Measurements from ENCODE around the gene SUGCT.

The SUGCT gene

DNA sequence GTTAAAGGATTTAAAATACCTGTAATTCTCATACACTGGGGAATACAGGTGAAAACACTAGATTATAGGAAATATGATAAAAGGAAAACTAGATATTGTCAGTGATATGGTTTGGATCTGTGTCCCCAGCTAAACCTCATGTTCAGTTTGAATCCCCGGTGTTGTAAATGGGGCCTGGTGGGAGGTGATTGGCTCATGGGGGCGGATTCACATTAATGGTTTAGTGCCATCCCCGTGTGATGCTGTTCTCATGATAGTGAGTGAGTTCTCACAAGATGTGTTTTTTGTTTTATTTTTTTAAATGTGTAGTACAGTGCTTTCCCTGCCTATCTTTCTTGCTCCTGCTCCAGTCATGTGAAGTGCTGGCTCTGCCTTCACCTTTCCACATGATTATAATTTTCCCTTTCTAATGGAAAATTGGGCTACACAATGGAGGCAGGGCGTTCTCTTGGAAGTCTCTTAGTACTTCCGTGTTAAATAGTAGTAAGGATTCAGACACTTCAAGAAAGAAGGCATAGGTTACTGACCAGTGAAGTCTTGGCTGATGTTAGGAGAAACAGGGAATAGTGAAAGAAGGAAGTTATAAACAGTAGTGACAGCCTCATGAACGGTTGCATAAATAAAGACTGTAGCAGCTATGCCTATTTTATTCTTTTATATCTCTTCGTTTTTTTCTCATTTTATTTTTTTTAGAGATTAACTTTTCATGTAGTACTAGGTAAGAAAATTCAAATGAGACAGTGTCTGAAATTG is 386.4 kb downstream of the SUGCT start:
- Histone ChIP-seq H4K91ac (ENCODE audit: low read depth, low read length) (no peak overlapping the region), H2BK5ac (ENCODE audit: low read depth, low read length, poor library complexity) (no peak overlapping the region), H3K36me3 (ENCODE audit: control insufficient read depth in 1 of 2, insufficient read depth in 2 of 2, low read length in 2 of 2) (no peaks in the 10 kb centered on the region), H3K9ac (ENCODE audit: low read length) (no peak overlapping the region), H4K12ac (ENCODE audit: low read depth, low read length) (no peak overlapping the region), H2AK5ac (ENCODE audit: low read length) (no peak overlapping the region), H3K4ac (ENCODE audit: low read depth, low read length) (no peak overlapping the region), H3K9me3 (ENCODE audit: insufficient read depth, low read depth, low read length) (no peaks in the 10 kb centered on the region), H4K8ac (ENCODE audit: low read depth, low read length) (no peak overlapping the region), H3K79me1 (ENCODE audit: low read length) (no peaks in the 10 kb centered on the region), H2BK12ac (ENCODE audit: low read length) (no peak overlapping the region), H3K27ac (ENCODE audit: low read depth, low read length) (no peak overlapping the region), H3K27me3 (ENCODE audit: insufficient read depth, low read length) (no peaks in the 10 kb centered on the region), H3K79me2 (ENCODE audit: control insufficient read depth, insufficient read depth, low read length, poor library complexity) (no peaks in the 10 kb centered on the region), H3K18ac (ENCODE audit: low read length) (no peak overlapping the region), H2AFZ (ENCODE audit: insufficient read depth, low read length, poor library complexity) (no peak overlapping the region), H3K14ac (ENCODE audit: low read length) (no peak overlapping the region), H3K23ac (ENCODE audit: low read length) (no peak overlapping the region), H3K4me1 (ENCODE audit: control insufficient read depth in 1 of 2, insufficient read depth in 2 of 2, low read length in 2 of 2) (no peaks in the 10 kb centered on the region), H3K4me2 (ENCODE audit: low read length) (no peak overlapping the region), H3K4me3 (ENCODE audit: low read depth, low read length) (no peak overlapping the region), H2BK120ac (ENCODE audit: insufficient read depth, low read length, poor library complexity) (no peak overlapping the region)
- DNase-seq = no peak
- WGBS (ENCODE audit: extremely low coverage, insufficient coverage, insufficient read length) = no CpG with 5 or more reads among the region's 7 CpGs

- H3K14ac ChIP-seq (ENCODE audit: low read length) = no peak overlapping the region
- no peak overlapping the region for H3K4ac ChIP-seq (ENCODE audit: low read depth, low read length)
- no peak overlapping the region for H2BK12ac ChIP-seq (ENCODE audit: low read length)
- no peak overlapping the region for H3K4me3 ChIP-seq (ENCODE audit: low read depth, low read length)
- no peaks in the 10 kb centered on the region for H3K79me2 ChIP-seq (ENCODE audit: control insufficient read depth, insufficient read depth, low read length, poor library complexity)
- H4K12ac ChIP-seq (ENCODE audit: low read depth, low read length) = no peak overlapping the region
- H3K27ac ChIP-seq (ENCODE audit: low read depth, low read length) = no peak overlapping the region
- no peak overlapping the region for H3K4me2 ChIP-seq (ENCODE audit: low read length)
- DNase-seq = no peak
- H2AFZ ChIP-seq (ENCODE audit: insufficient read depth, low read length, poor library complexity) = no peak overlapping the region
- no peak overlapping the region for H4K91ac ChIP-seq (ENCODE audit: low read depth, low read length)
- no peak overlapping the region for H4K8ac ChIP-seq (ENCODE audit: low read depth, low read length)
- no peaks in the 10 kb centered on the region for H3K27me3 ChIP-seq (ENCODE audit: insufficient read depth, low read length)
- H2BK5ac ChIP-seq (ENCODE audit: low read depth, low read length, poor library complexity) = no peak overlapping the region
- no peaks in the 10 kb centered on the region for H3K9me3 ChIP-seq (ENCODE audit: insufficient read depth, low read depth, low read length)
- H2AK5ac ChIP-seq (ENCODE audit: low read length) = no peak overlapping the region
- H3K23ac ChIP-seq (ENCODE audit: low read length) = no peak overlapping the region
- H3K4me1 ChIP-seq (ENCODE audit: control insufficient read depth in 1 of 2, insufficient read depth in 2 of 2, low read length in 2 of 2) = no peaks in the 10 kb centered on the region
- no peak overlapping the region for H3K18ac ChIP-seq (ENCODE audit: low read length)
- H3K36me3 ChIP-seq (ENCODE audit: control insufficient read depth in 1 of 2, insufficient read depth in 2 of 2, low read length in 2 of 2) = no peaks in the 10 kb centered on the region
- no peak overlapping the region for H2BK120ac ChIP-seq (ENCODE audit: insufficient read depth, low read length, poor library complexity)
- H3K9ac ChIP-seq (ENCODE audit: low read length) = no peak overlapping the region
- H3K79me1 ChIP-seq (ENCODE audit: low read length) = no peaks in the 10 kb centered on the region
- whole genome bisulfite sequencing (ENCODE audit: extremely low coverage, insufficient coverage, insufficient read length) = no CpG with 5 or more reads among the region's 3 CpGs
Observed at GRCh38 chr7:40525764-40526163, 391.0 kb downstream of the SUGCT start.

DNA sequence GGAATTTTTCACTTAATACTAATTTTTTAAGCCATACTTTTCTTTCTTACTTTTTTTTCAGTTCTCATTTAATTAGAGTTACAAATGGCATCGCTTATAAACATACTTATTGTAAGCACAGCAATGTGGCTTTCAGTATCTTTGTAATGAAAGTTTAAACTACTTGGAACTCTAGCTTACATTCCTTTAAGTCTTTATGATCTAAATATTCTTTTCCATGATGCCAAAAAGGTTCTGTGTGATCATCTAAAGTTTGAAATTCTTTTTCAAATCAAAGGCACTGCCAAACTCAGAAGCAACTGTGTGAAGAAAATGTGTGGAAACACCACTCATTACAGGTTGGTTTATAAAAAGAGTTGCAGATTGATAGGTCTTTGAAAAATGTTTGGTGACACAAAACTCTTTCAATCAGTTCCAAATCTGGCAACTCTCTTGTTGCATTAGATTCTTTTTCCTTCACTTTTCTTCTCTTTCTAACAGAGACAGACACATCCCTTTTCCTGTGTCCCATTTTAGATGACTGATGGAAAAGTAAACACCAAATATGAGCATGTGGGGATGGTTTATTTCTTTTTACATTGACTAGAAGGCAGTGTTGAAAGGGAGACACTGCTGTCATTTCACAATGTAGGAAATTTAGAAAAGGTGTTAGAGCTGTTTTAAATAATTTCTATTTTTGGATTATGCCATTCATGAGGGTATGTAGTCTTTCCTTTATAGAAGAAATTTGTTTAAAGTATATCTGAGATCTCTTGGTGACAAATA is 392.3 kb downstream of the SUGCT start:
- Histone ChIP-seq H3K9me3 (ENCODE audit: insufficient read depth, low read depth, low read length) (no peaks in the 10 kb centered on the region), H3K79me1 (ENCODE audit: low read length) (no peaks in the 10 kb centered on the region), H2AFZ (ENCODE audit: insufficient read depth, low read length, poor library complexity) (no peak overlapping the region), H3K14ac (ENCODE audit: low read length) (no peak overlapping the region), H2AK5ac (ENCODE audit: low read length) (no peak overlapping the region), H3K4me2 (ENCODE audit: low read length) (no peak overlapping the region), H3K18ac (ENCODE audit: low read length) (no peak overlapping the region), H3K27ac (ENCODE audit: low read depth, low read length) (no peak overlapping the region), H3K36me3 (ENCODE audit: control insufficient read depth in 1 of 2, insufficient read depth in 2 of 2, low read length in 2 of 2) (no peaks in the 10 kb centered on the region), H4K12ac (ENCODE audit: low read depth, low read length) (no peak overlapping the region), H3K4ac (ENCODE audit: low read depth, low read length) (no peak overlapping the region), H3K4me1 (ENCODE audit: control insufficient read depth in 1 of 2, insufficient read depth in 2 of 2, low read length in 2 of 2) (no peaks in the 10 kb centered on the region), H4K91ac (ENCODE audit: low read depth, low read length) (no peak overlapping the region), H3K23ac (ENCODE audit: low read length) (no peak overlapping the region), H3K27me3 (ENCODE audit: insufficient read depth, low read length) (no peaks in the 10 kb centered on the region), H3K9ac (ENCODE audit: low read length) (no peak overlapping the region), H2BK5ac (ENCODE audit: low read depth, low read length, poor library complexity) (no peak overlapping the region), H4K8ac (ENCODE audit: low read depth, low read length) (no peak overlapping the region), H3K4me3 (ENCODE audit: low read depth, low read length) (no peak overlapping the region), H2BK120ac (ENCODE audit: insufficient read depth, low read length, poor library complexity) (no peak overlapping the region), H3K79me2 (ENCODE audit: control insufficient read depth, insufficient read depth, low read length, poor library complexity) (no peaks in the 10 kb centered on the region), H2BK12ac (ENCODE audit: low read length) (no peak overlapping the region)
- DNase-seq = no peak
- no CpG with 5 or more reads among the region's 1 CpG for WGBS (ENCODE audit: extremely low coverage, insufficient coverage, insufficient read length)

- H2AK5ac ChIP-seq (ENCODE audit: low read length) = no peak overlapping the region
- DNase-seq = no peak
- no peak overlapping the region for H3K27ac ChIP-seq (ENCODE audit: low read depth, low read length)
- no peak overlapping the region for H3K14ac ChIP-seq (ENCODE audit: low read length)
- no peak overlapping the region for H2AFZ ChIP-seq (ENCODE audit: insufficient read depth, low read length, poor library complexity)
- no peak overlapping the region for H3K9ac ChIP-seq (ENCODE audit: low read length)
- no peaks in the 10 kb centered on the region for H3K9me3 ChIP-seq (ENCODE audit: insufficient read depth, low read depth, low read length)
- no peak overlapping the region for H3K18ac ChIP-seq (ENCODE audit: low read length)
- H3K23ac ChIP-seq (ENCODE audit: low read length) = no peak overlapping the region
- no peak overlapping the region for H4K12ac ChIP-seq (ENCODE audit: low read depth, low read length)
- no peak overlapping the region for H2BK12ac ChIP-seq (ENCODE audit: low read length)
- H3K4me3 ChIP-seq (ENCODE audit: low read depth, low read length) = no peak overlapping the region
- H4K91ac ChIP-seq (ENCODE audit: low read depth, low read length) = no peak overlapping the region
- no peaks in the 10 kb centered on the region for H3K36me3 ChIP-seq (ENCODE audit: control insufficient read depth in 1 of 2, insufficient read depth in 2 of 2, low read length in 2 of 2)
- no peak overlapping the region for H4K8ac ChIP-seq (ENCODE audit: low read depth, low read length)
- H3K79me1 ChIP-seq (ENCODE audit: low read length) = no peaks in the 10 kb centered on the region
- H2BK120ac ChIP-seq (ENCODE audit: insufficient read depth, low read length, poor library complexity) = no peak overlapping the region
- H3K4me1 ChIP-seq (ENCODE audit: control insufficient read depth in 1 of 2, insufficient read depth in 2 of 2, low read length in 2 of 2) = no peaks in the 10 kb centered on the region
- no peak overlapping the region for H3K4ac ChIP-seq (ENCODE audit: low read depth, low read length)
- H3K4me2 ChIP-seq (ENCODE audit: low read length) = no peak overlapping the region
- H2BK5ac ChIP-seq (ENCODE audit: low read depth, low read length, poor library complexity) = no peak overlapping the region
- no peaks in the 10 kb centered on the region for H3K79me2 ChIP-seq (ENCODE audit: control insufficient read depth, insufficient read depth, low read length, poor library complexity)
- H3K27me3 ChIP-seq (ENCODE audit: insufficient read depth, low read length) = no peaks in the 10 kb centered on the region
Observed at GRCh38 chr7:40527723-40528122, 392.9 kb downstream of the SUGCT start.

All from trophoblast cell (in vitro differentiated cells and primary cell).